NT2/D1 (cell line): ENCODE data around the gene TTC36.
"Not testable (repeated sequence)": the region's sequence is repeated elsewhere in the genome, so short reads cannot be mapped to it uniquely, and the experiment has no call there.

ENCODE experiments used
- DNase-seq: peaks from one replicate; pipeline ENCODE4 v3.0.0-alpha.2; 2011; ENCODE audit warnings: low read depth, low spot score
- H3K27me3 ChIP-seq: 2 replicates; pipeline ENCODE4 v1.6.0; 2011; ENCODE audit warnings: mild to moderate bottlenecking; ENCODE audit not compliant: insufficient read length, insufficient read depth
- H3K36me3 ChIP-seq: 2 replicates; pipeline ENCODE4 v1.6.1; 2011; ENCODE audit warnings: mild to moderate bottlenecking, low read length, mixed read lengths; ENCODE audit not compliant: insufficient read depth, insufficient read length
- H3K4me1 ChIP-seq: 2 replicates; pipeline ENCODE4 v1.5.1; 2011; ENCODE audit not compliant: insufficient read depth, insufficient read length
- H3K4me3 ChIP-seq: 2 replicates; pipeline ENCODE4 v1.5.1; 2011; ENCODE audit warnings: low read depth; ENCODE audit not compliant: insufficient read length
- H3K9ac ChIP-seq: 2 replicates; pipeline ENCODE4 v1.6.0; 2011; ENCODE audit warnings: low read depth; ENCODE audit not compliant: insufficient read length
- H3K9me3 ChIP-seq: 2 replicates; pipeline ENCODE4 v1.5.1; 2011; ENCODE audit warnings: mild to moderate bottlenecking, low read length; ENCODE audit not compliant: insufficient read depth
- SUZ12 ChIP-seq: IDR thresholded peaks from 2 replicates; pipeline ENCODE4 v1.6.1; 2011; ENCODE audit not compliant: insufficient read length, insufficient read depth; ENCODE audit errors: extremely low read depth
- YY1 ChIP-seq: IDR thresholded peaks from 2 replicates; pipeline ENCODE4 v1.6.1; 2011; ENCODE audit not compliant: insufficient read length, insufficient read depth
- ZNF274 ChIP-seq: IDR thresholded peaks from 2 replicates; pipeline ENCODE4 v1.6.1; 2011; ENCODE audit warnings: mild to moderate bottlenecking, low read depth, low read length

The TTC36 gene, protein sequence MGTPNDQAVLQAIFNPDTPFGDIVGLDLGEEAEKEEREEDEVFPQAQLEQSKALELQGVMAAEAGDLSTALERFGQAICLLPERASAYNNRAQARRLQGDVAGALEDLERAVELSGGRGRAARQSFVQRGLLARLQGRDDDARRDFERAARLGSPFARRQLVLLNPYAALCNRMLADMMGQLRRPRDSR

DNA sequence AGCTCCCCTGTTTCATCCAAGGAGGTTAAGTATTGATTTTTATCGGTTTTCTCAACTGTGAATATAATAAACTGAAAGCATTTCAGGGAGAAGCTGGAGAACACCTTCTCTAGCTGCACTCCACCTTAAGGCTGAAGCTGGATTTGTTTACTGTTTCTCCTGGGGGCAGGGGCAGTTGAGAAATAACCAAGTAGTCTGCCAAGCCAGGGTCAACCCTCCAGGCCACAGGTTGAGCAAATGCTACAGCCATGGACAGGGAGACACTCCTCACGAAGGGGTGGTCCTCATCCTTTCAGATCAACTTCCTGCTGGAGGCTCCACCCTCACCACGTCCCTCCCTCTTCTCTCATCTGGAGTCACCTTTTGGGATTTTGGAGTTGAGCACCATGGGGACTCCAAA lies at the start of gene TTC36:
TSS of gene TTC36 (plus strand) at position 366 of the 400 bp plus-strand sequence. CDS start at position 387, 21 bp downstream.
- peaks cover 10% of the 10 kb centered on the region for H3K4me1 ChIP-seq
- DNase-seq: no peak
- H3K27me3 ChIP-seq: no peaks in the 10 kb centered on the region
- no peak for TF ChIP-seq YY1
- TF ChIP-seq SUZ12: no peak
- TF ChIP-seq ZNF274: no peak
- H3K4me3 ChIP-seq: no peak within 1 kb of the TSS
- H3K36me3 ChIP-seq: peaks cover 41% of the 10 kb centered on the region
- H3K9me3 ChIP-seq: no peaks in the 10 kb centered on the region
- H3K9ac ChIP-seq: no peak within 1 kb of the TSS

DNA sequence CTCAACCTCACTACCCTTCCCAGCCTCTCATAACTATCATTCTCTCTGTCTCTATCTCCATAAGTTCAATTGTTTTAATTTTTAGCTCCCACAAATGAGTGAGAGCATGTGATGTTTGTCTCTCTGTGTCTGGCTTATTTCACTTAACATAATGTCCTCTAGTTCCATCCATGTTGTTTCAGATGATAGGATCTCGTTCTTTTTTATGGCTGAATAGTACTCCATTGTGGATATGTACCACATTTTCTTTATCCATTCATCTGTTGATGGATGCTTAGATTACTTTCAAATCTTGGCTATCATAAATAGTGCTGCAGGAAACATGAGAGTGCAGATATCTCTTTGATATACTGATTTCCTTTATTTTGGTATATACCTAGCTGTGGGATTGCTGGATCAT lies 46.0 kb upstream of the TTC36 start:
- not testable (repeated sequence) for H3K4me1 ChIP-seq, H3K27me3 ChIP-seq, H3K9ac ChIP-seq, H3K9me3 ChIP-seq, DNase-seq, H3K4me3 ChIP-seq
- H3K36me3 ChIP-seq: peaks cover 82% of the 10 kb centered on the region

DNA sequence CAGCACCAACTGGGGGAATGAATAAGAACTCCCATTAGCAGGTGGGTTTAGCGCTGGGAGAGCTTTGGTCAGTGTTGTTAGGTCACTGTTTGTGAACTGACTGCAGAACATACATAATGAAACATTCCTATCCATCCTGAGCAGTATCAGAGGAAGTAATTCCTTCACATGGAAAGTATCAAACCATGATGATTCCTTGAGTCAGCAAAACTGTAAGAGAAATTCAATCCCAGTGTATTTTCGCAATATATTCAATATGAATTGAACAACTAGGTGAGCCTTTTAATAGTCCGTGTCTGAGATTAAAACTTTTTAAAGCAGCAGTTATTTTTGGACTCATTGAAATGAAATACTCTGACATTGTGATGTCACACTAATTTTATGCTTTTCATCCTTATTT lies 42.9 kb upstream of the TTC36 start:
- peaks cover 79% of the 10 kb centered on the region for H3K36me3 ChIP-seq

DNA sequence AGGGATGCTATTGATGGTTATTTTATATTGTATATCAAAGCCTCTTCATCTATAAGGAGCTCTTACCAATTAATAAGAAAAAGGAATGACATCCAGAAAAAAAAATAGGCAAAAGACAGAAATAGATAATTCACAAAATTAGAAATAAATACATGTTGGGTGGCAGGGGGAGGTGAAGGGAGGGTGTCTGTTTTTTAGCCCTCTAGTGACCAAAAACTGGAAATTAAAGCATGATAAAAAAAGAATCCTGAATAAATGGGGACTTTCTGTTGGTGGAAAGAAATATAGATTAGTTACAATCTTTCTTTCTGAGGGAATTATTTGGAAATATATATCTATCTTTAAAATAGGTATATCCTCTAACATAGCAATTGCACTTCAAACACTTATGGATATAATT lies 42.0 kb upstream of the TTC36 start:
- Histone ChIP-seq H3K4me1 (no peaks in the 10 kb centered on the region), H3K36me3 (peaks cover 80% of the 10 kb centered on the region), H3K9me3 (no peaks in the 10 kb centered on the region), H3K27me3 (no peaks in the 10 kb centered on the region), H3K4me3 (no peak overlapping the region), H3K9ac (no peak overlapping the region)
- no peak for DNase-seq
- TF ChIP-seq ZNF274 (no peak), SUZ12 (no peak), YY1 (no peak)

More for the DNA sequence above, 42.9 kb upstream of the TTC36 start:
- DNase-seq: no peak
- no peaks in the 10 kb centered on the region for H3K4me1 ChIP-seq
- H3K27me3 ChIP-seq: no peaks in the 10 kb centered on the region
- H3K9ac ChIP-seq: no peak overlapping the region
- TF ChIP-seq ZNF274 (no peak), YY1 (no peak), SUZ12 (no peak)
- H3K9me3 ChIP-seq: no peaks in the 10 kb centered on the region
- no peak overlapping the region for H3K4me3 ChIP-seq

DNA sequence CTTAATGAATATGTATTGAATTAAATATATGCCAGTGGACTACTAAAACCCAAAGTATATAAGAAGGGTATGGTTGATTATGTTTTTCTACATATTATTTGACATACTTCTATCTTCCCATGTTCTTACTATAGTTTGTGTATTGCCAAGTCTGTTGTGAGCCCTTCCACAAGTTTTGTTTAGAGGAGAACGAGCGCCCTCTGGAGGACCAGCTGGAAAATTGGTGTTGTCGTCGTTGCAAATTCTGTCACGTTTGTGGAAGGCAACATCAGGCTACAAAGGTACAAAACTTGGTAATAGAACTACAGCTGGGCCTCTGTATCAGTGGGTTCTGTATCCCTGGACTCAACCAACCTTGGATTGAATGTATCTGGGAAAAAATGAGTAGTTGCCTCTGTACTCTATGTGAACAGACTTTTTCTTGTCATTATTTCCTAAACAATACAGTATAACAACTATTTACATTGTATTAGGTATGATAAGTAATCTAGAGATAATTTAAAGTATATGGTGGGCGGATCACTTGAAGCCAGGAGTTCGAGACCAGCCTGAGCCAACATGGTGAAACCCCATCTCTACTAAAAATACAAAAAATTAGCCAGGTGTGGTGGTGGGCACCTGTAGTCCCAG lies 38.7 kb upstream of the TTC36 start:
- no peaks in the 10 kb centered on the region for H3K9me3 ChIP-seq
- peaks cover 83% of the 10 kb centered on the region for H3K36me3 ChIP-seq
- no peaks in the 10 kb centered on the region for H3K27me3 ChIP-seq
- TF ChIP-seq ZNF274 (no peak), YY1 (no peak), SUZ12 (no peak)
- H3K4me3 ChIP-seq: no peak overlapping the region
- H3K4me1 ChIP-seq: no peaks in the 10 kb centered on the region
- peak; percentile 60 for DNase-seq
- no peak overlapping the region for H3K9ac ChIP-seq

DNA sequence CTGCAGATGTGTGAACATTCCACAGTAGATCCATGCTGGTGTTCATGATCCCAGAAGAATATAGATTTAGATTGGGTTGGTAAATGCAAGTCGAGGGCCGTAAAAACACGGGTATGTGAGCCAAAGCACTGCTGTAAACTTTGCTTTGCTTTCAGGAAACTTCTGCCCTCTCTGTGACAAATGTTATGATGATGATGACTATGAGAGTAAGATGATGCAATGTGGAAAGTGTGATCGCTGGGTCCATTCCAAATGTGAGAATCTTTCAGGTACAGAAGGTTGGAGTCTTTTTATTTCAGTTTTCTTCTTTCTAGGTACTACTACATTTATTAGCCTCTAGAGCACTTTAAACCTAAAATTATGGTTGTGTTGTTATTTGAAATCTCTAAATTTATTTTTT lies 36.2 kb upstream of the TTC36 start:
- no peak overlapping the region for H3K9ac ChIP-seq
- no peak for TF ChIP-seq ZNF274
- TF ChIP-seq SUZ12: no peak
- no peak for TF ChIP-seq YY1
- DNase-seq: no peak
- no peaks in the 10 kb centered on the region for H3K9me3 ChIP-seq
- no peak overlapping the region for H3K4me3 ChIP-seq
- H3K36me3 ChIP-seq: peaks cover 87% of the 10 kb centered on the region
- H3K27me3 ChIP-seq: no peaks in the 10 kb centered on the region
- H3K4me1 ChIP-seq: no peaks in the 10 kb centered on the region

DNA sequence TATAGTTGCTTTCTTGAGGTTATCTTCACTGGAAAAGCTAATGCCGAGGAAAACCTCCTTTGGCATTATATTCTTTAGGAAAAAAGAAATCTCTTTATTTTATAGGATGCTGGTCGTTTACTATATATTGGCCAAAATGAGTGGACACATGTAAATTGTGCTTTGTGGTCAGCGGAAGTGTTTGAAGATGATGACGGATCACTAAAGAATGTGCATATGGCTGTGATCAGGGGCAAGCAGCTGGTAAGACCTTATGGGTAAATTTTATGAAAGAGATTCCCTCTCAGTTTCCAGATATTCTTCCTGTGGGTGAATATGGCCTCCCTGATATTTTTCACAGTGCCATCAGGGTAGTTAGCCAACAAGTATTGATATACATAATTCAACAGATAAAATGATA lies 29.4 kb upstream of the TTC36 start:
- Histone ChIP-seq H3K9ac (no peak overlapping the region), H3K9me3 (no peaks in the 10 kb centered on the region), H3K4me1 (no peaks in the 10 kb centered on the region), H3K27me3 (no peaks in the 10 kb centered on the region), H3K36me3 (peaks cover 91% of the 10 kb centered on the region), H3K4me3 (no peak overlapping the region)
- no peak for DNase-seq
- TF ChIP-seq SUZ12 (no peak), YY1 (no peak)
